ENCODE measurements around the gene CBX3.

DNA sequence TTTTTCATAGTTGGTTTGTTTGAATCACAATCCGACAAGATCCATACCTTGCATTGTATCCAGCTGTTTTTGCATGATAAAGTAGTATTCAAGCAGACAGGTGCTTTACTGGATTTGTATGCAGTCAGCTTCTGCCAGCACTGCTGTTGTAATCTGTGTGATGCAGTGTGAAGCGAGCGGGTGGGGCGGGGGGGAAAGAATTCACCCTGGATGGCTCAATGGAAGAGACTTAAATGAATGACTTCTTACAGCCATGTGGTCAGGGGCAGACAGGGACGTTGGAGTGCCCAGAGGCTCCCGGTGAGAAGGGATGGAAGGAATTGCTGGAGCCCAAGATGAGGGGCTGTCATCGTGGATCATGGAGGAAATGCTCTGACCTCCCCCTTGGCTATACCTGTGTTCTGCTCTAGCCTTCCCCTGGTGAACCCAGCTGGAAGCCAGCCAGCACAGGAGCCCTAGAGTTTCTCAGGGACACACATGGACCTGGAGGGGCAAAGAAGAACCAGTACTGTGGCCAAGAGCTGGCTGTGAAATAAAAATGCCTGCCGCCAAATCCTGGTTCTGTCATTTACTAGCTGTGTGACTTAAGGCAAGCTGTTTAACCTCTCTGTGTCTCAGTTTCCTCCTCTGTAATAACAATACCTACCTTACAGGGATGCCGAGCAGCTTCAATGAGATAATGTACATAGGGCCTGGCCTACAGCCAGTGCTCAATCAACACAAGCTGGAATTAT, 35.4 kb upstream of the CBX3 start:
- TF ChIP-seq, protein P1, sequence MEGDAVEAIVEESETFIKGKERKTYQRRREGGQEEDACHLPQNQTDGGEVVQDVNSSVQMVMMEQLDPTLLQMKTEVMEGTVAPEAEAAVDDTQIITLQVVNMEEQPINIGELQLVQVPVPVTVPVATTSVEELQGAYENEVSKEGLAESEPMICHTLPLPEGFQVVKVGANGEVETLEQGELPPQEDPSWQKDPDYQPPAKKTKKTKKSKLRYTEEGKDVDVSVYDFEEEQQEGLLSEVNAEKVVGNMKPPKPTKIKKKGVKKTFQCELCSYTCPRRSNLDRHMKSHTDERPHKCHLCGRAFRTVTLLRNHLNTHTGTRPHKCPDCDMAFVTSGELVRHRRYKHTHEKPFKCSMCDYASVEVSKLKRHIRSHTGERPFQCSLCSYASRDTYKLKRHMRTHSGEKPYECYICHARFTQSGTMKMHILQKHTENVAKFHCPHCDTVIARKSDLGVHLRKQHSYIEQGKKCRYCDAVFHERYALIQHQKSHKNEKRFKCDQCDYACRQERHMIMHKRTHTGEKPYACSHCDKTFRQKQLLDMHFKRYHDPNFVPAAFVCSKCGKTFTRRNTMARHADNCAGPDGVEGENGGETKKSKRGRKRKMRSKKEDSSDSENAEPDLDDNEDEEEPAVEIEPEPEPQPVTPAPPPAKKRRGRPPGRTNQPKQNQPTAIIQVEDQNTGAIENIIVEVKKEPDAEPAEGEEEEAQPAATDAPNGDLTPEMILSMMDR (IDR thresholded peaks at IDR 0.05) = no peak
- TF ChIP-seq EP300 (IDR thresholded peaks at IDR 0.05) (no peak), POLR2A (IDR thresholded peaks at IDR 0.05) (no peak)
